ENCODE results near the gene MTUS2. TPM values are rescaled to one million over a fixed set of nuclear protein-coding genes. Genes with fewer than 3 reads are reported as not detected.
A peak's percentile ranks its signal among the peaks of the same experiment; 100 is the strongest.

MTUS2 gene
- total RNA-seq, 1 experiment from 2014 or later = 0.35 TPM

DNA sequence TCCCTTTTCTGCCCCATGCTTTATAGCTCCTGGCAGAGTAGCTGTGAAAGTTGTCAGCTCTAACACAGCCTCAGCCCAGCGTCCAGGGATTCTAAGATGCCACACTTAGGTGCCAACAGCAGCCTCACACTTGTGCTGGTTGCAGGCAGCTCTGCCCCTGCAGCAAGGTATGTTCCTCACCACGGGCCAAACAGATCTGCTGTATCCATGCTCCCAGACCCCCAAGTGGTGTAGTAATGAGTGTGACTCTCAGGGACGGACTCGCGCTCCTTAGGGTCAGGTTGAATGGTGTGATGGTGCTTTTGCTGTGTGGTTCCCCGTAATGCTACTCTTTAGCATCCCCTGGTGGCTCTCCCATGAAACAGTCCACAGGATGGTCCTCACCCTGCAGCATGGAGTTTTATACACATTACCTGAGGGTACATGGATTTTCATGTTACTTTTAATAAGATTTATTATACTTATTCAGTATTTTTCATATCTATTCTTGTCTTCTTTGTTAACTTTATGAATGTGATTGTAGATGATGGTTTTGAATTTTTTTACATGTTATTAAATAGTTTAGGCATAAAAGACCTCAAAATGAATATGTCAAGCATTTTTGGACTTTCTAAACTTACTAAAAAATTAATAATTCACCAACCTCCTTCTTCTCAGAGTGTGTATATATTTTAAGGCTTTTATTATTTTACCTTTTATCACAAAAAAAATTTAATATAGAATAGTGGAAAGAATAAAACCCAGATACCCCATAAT, 542.9 kb downstream of the MTUS2 start:
- Mint-ChIP-seq H3K27ac (no peak overlapping the region), H3K36me3 (ENCODE audit: insufficient read depth in 1 of 3, low read depth in 3 of 3) (no peaks in the 10 kb centered on the region; a peak in 1 of 7 replicates), H3K4me1 (peaks cover 0 to 2% of the 10 kb centered on the region in 2 experiments; a peak in 1 of 4 replicates), H3K9me3 (peaks cover 3 to 5% of the 10 kb centered on the region in 2 experiments; a peak in 3 of 5 replicates), H3K4me3 (no peak overlapping the region), H3K27me3 (ENCODE audit: low read depth) (peaks cover 10% of the 10 kb centered on the region)
- no peak overlapping the region for H3K4me2 ChIP-seq (ENCODE audit: insufficient read depth, insufficient read length, low read length)
- H4K91ac ChIP-seq (ENCODE audit: insufficient read length, low read depth, low read length) = no peak overlapping the region
- no peaks in the 10 kb centered on the region for H3K23me2 ChIP-seq (ENCODE audit: insufficient read length, low read depth, low read length, poor library complexity, severe bottlenecking)
- H3K4me1 ChIP-seq (ENCODE audit: insufficient read depth, low read length) = no peaks in the 10 kb centered on the region
- H2BK15ac ChIP-seq (ENCODE audit: low read depth, low read length) = no peak overlapping the region
- H2BK20ac ChIP-seq (ENCODE audit: low read depth, low read length, poor library complexity, severe bottlenecking) = no peak overlapping the region
- H3K79me1 ChIP-seq (ENCODE audit: insufficient read depth, low read depth, low read length, poor library complexity, severe bottlenecking) = no peaks in the 10 kb centered on the region
- no peaks in the 10 kb centered on the region for H4K20me1 ChIP-seq (ENCODE audit: control insufficient read depth, insufficient read depth, insufficient read length)
- H3K18ac ChIP-seq (ENCODE audit: insufficient read length, low read depth, low read length) = no peak overlapping the region
- peak; percentile 81 for DNase-seq
- no peak overlapping the region for H3K9ac ChIP-seq (ENCODE audit: extremely low read depth, insufficient read length, low read length)
- no peak overlapping the region for H4K8ac ChIP-seq (replicated peaks; ENCODE audit: insufficient read length, low read depth, low read length)
- no peaks in the 10 kb centered on the region for H3K79me2 ChIP-seq (ENCODE audit: insufficient read depth, low read length)
- no peak overlapping the region for H3K14ac ChIP-seq (ENCODE audit: insufficient read depth, low read length)
- H3K27ac ChIP-seq (ENCODE audit: insufficient read length, low read depth, low read length) = no peak overlapping the region
- no peak overlapping the region for H3K23ac ChIP-seq (ENCODE audit: insufficient read length, low read depth, low read length)
- no peak overlapping the region for H3K4ac ChIP-seq (ENCODE audit: low read depth, low read length)
- no peaks in the 10 kb centered on the region for H3K27me3 ChIP-seq (ENCODE audit: insufficient read depth, low read length)
- H3K56ac ChIP-seq (ENCODE audit: insufficient read length, low read depth, low read length) = no peak overlapping the region
- H4K5ac ChIP-seq (ENCODE audit: insufficient read length, low read depth, low read length) = no peak overlapping the region
- WGBS (ENCODE audit: extremely low coverage, insufficient read length, low lambda C conversion rate) = no CpG with 5 or more reads among the region's 6 CpGs
- H2BK12ac ChIP-seq (ENCODE audit: insufficient read length, low read depth, low read length) = no peak overlapping the region
- H2BK5ac ChIP-seq (ENCODE audit: insufficient read length, low read length) = no peak overlapping the region
- H2AFZ ChIP-seq (ENCODE audit: low read length) = no peak overlapping the region
- no peaks in the 10 kb centered on the region for H3K9me3 ChIP-seq (ENCODE audit: control insufficient read depth, low read depth, low read length)
- H2AK5ac ChIP-seq (ENCODE audit: insufficient read length, low read length) = no peak overlapping the region
- TF ChIP-seq, protein P1, sequence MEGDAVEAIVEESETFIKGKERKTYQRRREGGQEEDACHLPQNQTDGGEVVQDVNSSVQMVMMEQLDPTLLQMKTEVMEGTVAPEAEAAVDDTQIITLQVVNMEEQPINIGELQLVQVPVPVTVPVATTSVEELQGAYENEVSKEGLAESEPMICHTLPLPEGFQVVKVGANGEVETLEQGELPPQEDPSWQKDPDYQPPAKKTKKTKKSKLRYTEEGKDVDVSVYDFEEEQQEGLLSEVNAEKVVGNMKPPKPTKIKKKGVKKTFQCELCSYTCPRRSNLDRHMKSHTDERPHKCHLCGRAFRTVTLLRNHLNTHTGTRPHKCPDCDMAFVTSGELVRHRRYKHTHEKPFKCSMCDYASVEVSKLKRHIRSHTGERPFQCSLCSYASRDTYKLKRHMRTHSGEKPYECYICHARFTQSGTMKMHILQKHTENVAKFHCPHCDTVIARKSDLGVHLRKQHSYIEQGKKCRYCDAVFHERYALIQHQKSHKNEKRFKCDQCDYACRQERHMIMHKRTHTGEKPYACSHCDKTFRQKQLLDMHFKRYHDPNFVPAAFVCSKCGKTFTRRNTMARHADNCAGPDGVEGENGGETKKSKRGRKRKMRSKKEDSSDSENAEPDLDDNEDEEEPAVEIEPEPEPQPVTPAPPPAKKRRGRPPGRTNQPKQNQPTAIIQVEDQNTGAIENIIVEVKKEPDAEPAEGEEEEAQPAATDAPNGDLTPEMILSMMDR (conservative IDR thresholded peaks at IDR 0.05) = peak; percentile 97
- no peak overlapping the region for H2BK120ac ChIP-seq (ENCODE audit: low read depth, low read length, poor library complexity, severe bottlenecking)
- no peak overlapping the region for H3T11ph ChIP-seq (ENCODE audit: low read length)

Data from H9 (cell line).